GM21526 (cell line): Measurements from ENCODE around the gene PRR36.

Source experiments
- ATAC-seq: cut with Tn5 transposase; IDR thresholded peaks from one replicate; pipeline ENCODE4 v1.9.1; 2021; ENCODE audit warnings: moderate library complexity; ENCODE audit not compliant: unreplicated experiment, low FRiP score

PRR36 gene

GRCh38 chr19:7873304-7874075 lies 700 bp downstream of the PRR36 start:
- ATAC-seq: no peak

DNA sequence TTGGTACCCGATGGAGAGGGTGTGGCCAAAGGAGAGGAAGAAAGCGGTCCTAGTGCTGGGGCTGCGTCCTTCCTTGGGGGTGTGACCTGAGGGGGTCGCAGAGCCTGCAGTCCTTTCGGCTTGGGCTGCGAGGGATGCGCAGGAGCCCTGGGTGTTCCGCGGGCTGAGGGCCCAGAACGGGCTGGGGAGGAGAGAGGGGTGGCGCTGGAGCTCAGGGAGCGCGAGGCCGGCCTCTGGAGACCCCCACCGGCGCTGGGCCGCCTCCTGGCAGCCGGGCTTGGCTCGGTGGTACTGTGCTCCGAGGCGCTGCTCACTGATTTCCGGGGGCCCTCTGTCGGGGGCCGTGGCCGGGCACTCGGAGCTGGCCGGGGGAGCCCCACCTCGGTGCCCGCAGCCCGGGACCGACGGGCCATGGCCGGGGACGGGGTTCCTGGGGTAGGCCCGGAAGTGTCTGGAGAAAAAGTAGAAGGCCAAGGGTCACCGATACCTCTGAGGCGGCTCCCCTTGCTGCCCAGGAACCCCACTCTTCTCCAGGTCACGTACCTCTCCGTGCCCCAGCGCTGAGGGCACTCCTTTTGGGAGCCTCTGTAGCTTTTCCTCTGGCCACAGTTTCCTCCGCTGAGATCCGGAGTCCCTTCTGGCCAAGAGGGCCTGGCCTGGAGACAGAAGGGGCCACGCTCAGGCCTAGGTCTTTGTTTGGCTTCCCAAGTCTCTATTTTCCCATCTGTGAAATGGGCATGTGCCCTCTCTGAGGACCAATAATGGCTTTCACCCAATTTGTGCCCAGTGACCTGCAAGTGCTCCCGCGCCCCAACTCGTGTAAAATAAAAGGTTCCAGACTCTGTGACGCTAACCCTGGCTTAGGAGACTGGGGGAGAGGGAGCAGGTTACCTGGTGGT lies 1.6 kb downstream of the PRR36 start:
- ATAC-seq: no peak

DNA sequence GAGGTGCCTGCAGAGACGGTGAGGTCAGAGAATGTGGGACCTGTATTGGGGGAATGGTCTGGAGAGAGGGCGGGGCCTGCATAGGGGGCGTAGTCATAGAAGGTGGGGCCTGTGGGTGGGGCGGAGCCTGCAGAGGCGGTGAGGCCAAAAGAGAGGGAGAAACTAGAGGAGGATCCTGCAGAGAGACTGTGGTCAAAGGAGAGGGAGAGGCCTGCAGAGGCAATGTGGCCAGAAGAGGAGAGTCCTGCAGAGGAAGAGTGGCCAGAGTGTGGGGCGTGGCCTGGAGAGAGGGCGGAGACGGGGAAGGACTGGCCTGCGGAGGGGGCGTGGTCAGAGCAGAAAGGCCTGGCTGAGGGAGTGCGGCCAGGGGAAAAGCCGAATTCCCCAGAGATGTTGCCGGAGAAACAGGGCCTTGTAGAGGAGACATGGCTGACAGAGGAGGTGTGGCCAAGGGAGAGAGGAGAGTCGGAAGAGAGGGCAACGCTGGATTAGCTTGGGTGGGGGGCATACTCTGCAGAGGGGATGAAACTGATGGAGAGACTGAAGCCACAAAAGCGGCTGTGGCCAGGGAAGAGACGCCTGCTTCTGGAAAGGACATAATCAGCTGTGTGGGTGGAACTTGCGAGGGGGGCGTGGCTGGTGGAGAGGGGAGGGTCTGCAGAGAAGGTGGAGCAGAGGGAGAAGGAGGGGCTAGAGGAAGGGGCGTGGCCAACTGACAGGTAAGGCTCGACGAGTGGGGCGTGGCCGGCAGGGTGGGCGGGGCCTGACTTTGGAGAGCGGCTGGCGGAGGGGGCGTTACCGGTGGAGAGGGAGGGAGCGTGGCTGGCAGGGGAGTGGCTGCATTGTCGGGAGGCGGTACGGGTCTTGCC lies 2.5 kb downstream of the PRR36 start:
- no peak for ATAC-seq

DNA sequence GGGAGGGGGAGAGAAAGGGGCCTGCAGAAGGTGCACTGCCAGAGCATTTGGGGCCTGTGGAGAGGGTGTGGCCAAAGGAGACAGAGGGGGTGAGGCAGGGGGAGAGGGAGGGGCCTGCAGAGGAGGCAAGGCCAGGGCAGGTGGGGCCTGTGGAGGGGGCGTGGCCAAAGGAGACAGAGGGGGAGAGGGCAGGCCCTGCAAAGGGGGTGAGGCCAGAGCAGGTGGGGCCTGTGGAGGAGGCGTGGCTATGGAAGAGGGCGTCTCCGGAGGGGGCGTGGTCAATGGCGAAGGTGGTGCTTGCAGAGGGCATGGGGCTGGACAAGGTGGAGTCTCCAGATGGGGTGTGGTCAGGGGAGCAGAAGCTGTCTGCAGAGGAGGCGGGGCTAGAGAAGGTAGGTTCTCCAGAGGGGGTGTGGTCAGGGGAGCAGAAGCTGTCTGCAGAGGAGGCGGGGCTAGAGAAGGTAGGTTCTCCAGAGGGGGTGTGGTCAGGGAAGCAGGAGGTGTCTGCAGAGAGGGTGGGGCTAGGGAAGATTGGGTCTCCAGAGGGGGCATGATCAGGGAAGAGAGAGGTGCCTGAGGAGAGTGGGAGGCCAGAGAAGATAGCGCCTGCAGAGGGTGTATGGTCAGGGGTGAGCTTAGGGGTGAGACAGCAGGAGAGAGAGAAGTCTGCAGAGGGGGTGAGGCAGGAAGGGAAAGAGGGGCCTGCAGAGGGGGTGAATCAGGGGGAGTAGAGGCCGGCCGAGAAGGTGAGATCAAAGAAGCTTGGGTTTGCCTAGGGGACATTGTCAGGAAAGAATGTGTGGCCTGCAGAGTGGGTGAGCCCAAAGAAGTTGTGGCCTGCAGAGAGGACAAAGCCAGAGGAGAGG lies 3.4 kb downstream of the PRR36 start:
- ATAC-seq: no peak

GRCh38 chr19:7869910-7870511 lies 4.2 kb downstream of the PRR36 start:
- no peak for ATAC-seq

- ATAC-seq: peak; percentile 46
Measured at GRCh38 chr19:7869453-7869909, 4.7 kb downstream of the PRR36 start.

- peak; percentile 52 for ATAC-seq
Measured at GRCh38 chr19:7868671-7869452, 5.3 kb downstream of the PRR36 start.

DNA sequence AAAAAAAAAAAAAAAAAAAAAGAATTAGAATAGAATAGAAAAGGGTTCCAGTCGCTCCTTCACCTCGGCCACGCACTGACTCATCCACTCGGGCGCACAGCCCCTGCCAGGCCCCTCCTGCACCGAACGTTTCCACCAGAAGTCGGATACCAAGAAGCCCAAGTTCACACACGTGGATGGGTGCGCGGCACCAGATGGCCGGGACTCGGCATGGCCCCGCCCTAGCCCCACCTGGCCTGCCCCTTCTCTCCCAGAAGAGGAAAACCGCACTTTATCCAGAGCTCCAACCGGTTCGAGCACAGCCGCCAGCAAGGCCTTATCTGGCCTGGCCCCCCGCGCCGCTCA lies 5.9 kb downstream of the PRR36 start:
- ATAC-seq: no peak

DNA sequence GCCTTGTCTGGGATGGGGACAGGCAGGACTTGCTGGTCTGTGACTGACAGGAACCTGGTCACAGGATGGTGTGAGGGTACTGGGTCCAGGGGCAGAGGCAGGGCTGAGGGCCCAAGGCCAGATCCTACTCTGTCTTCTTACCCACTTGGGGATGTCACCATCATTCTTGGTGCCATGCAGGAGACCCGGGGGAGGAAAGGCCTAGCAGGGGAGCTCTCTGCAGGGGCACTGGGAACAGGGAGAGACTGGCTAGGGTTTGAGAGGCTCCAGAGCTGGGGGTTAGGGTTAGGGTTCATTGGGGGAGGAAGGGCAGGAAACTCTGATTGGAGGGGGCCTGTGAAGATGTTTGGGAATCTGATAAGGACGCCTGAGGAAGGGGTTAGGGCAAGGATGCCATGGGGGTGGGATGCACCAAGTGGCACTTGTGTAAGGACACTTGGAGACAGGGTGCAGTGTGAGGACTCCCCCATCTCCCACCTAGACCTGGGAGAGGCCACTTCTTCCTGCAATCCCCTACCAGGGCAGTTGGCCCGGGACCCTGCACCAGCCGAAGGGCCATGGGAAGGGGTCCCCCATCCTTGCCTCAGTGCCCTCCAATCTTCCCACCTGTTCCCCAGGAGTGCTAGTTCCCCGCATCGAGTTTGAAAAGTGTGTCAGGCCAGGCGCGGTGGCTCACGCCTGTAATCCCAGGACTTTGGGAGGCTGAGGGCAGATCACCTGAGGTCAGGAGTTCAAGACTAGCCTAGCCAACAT lies 6.9 kb downstream of the PRR36 start:
- no peak for ATAC-seq

DNA sequence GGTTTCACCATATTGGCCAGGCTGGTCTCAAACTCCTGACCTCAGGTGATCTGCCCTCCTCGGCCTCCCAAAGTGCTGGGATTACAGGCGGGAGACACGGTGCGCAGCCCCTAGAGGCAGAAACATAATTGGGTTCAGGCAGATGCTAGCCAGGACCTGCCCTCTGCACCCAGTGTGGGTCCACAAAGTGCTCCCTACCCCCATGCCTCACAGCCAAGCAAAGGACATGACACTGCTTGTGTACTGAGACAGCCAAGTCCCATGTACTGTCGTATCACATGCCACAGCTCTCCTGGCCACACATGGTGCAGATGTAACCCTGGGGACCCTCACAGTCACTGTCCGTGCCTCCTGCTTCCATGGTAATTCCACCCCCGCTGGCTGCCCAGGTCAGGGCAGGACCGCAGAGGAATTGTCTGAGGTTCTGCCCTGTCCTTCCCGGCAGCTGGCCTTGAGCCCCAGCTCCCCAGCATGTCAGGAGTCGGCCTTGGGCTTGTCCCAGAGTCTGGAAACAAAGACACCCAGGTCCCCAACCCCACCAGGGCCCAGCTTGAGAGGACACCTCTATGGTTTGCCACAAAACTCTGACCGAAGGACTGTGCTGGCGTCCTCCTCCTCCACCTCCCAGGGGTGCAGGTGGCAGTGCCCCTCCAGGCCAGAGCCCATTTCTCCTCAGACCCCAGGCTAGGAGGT lies 7.6 kb downstream of the PRR36 start:
- ATAC-seq: no peak

- no peak for ATAC-seq
Measured at GRCh38 chr19:7865262-7865911, 8.8 kb downstream of the PRR36 start.

- no peak for ATAC-seq
Measured at GRCh38 chr19:7864690-7865074, 9.5 kb downstream of the PRR36 start.

DNA sequence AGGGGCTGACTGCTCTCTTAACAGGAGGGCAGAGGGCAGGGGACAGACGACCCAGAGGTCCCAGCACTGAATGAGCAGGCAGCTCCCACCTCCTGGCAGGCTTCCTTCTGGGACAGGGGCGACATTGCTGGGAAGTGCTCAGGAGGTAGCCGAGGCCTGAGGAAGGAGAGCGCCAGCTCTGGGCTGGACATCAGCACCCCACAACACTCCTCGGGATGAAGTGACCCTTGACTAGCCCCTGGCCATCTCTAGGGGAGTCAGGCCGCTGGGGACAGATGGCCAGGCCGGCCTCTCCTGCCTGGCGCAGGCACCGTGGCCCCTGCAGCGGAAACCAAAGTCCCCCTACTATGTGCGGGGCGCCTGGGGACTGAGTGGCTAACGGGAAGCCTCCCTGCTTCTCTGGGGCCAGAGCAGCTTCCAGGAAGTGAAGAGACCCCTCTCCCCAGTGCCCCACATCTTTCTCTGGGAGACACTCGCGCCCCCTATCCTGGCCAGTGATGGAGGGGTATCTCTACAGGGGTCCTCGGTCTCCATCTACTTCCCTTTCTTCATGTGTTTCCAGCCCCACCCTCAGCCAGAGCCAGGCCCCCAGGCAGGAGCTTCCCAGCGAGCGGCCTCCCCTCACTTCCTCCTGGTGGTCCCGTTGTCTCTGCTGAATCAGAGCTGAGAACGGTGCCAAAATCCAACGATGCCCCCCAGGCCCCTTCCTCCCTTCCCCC lies 10.1 kb downstream of the PRR36 start:
- no peak for ATAC-seq

GRCh38 chr19:7863157-7863970 lies 10.8 kb downstream of the PRR36 start:
- no peak for ATAC-seq

DNA sequence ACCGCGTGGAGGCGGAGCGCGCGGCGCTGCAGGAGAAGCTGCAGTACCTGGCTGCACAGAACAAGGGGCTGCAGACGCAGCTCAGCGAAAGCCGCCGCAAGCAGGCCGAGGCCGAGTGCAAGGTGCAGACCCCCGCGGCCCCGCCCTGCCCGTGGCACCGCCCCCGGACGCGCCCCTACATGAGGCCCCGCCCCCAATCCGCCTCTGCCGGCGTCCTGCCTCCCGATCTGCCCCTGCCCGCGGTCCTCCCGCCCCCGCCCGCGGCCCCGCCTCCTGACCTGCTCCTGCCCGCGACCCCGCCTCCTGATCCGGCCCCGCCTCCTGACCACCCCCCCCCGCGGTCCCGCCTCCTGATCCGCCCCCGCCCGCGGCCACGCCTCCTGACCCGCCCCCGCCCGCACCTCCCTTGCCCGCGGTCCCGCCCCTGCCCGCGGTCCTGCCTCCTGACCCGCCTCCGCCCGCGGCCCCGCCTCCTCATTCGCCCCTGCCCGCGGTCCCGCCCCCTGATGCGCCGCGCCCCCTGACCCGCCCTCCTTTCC lies 11.7 kb downstream of the PRR36 start:
- ATAC-seq: no peak
